ENCODE measurements around the gene PTPRD. TPM values are rescaled to one million over a fixed set of nuclear protein-coding genes. Genes with fewer than 3 reads are reported as not detected.

The PTPRD gene
- total RNA-seq, 1 experiment from 2014 or later: 32.5 TPM

- Histone ChIP-seq H3K56ac (ENCODE audit: insufficient read length, low read depth, low read length) (no peak overlapping the region), H3K18ac (ENCODE audit: insufficient read length, low read depth, low read length) (no peak overlapping the region), H3K27me3 (ENCODE audit: insufficient read depth, low read length) (no peaks in the 10 kb centered on the region), H3K4ac (ENCODE audit: low read depth, low read length) (no peak overlapping the region), H3T11ph (ENCODE audit: low read length) (no peak overlapping the region), H3K14ac (ENCODE audit: insufficient read depth, low read length) (no peak overlapping the region), H3K23ac (ENCODE audit: insufficient read length, low read depth, low read length) (no peak overlapping the region), H2AK5ac (ENCODE audit: insufficient read length, low read length) (no peak overlapping the region), H4K91ac (ENCODE audit: insufficient read length, low read depth, low read length) (no peak overlapping the region), H3K9me3 (ENCODE audit: control insufficient read depth, low read depth, low read length) (no peaks in the 10 kb centered on the region), H3K79me1 (ENCODE audit: insufficient read depth, low read depth, low read length, poor library complexity, severe bottlenecking) (no peaks in the 10 kb centered on the region), H2BK120ac (ENCODE audit: low read depth, low read length, poor library complexity, severe bottlenecking) (no peak overlapping the region), H3K4me2 (ENCODE audit: insufficient read depth, insufficient read length, low read length) (no peak overlapping the region), H3K27ac (ENCODE audit: insufficient read length, low read depth, low read length) (no peak overlapping the region), H4K5ac (ENCODE audit: insufficient read length, low read depth, low read length) (no peak overlapping the region), H3K4me1 (ENCODE audit: insufficient read depth, low read length) (no peaks in the 10 kb centered on the region), H2BK20ac (ENCODE audit: low read depth, low read length, poor library complexity, severe bottlenecking) (no peak overlapping the region), H3K23me2 (ENCODE audit: insufficient read length, low read depth, low read length, poor library complexity, severe bottlenecking) (no peaks in the 10 kb centered on the region), H2AFZ (ENCODE audit: low read length) (no peak overlapping the region), H2BK12ac (ENCODE audit: insufficient read length, low read depth, low read length) (no peak overlapping the region), H3K9ac (ENCODE audit: extremely low read depth, insufficient read length, low read length) (no peak overlapping the region), H2BK15ac (ENCODE audit: low read depth, low read length) (no peak overlapping the region), H4K20me1 (ENCODE audit: control insufficient read depth, insufficient read depth, insufficient read length) (no peaks in the 10 kb centered on the region), H2BK5ac (ENCODE audit: insufficient read length, low read length) (no peak overlapping the region), H4K8ac (replicated peaks; ENCODE audit: insufficient read length, low read depth, low read length) (no peak overlapping the region), H3K79me2 (ENCODE audit: insufficient read depth, low read length) (no peaks in the 10 kb centered on the region)
- no peaks in the 10 kb centered on the region for H3K9me3 Mint-ChIP-seq
- no peak for DNase-seq
- H3K27me3 Mint-ChIP-seq (ENCODE audit: low read depth): no peaks in the 10 kb centered on the region
- no CpG with 5 or more reads among the region's 4 CpGs for WGBS (ENCODE audit: extremely low coverage, insufficient read length, low lambda C conversion rate)
- no peak overlapping the region for H3K4me3 Mint-ChIP-seq
- peaks cover 0 to 2% of the 10 kb centered on the region in 2 experiments; a peak in 1 of 4 replicates for H3K4me1 Mint-ChIP-seq
- H3K36me3 Mint-ChIP-seq (ENCODE audit: insufficient read depth in 1 of 3, low read depth in 3 of 3): no peaks in the 10 kb centered on the region
- no peak overlapping the region for H3K27ac Mint-ChIP-seq
- TF ChIP-seq CTCF (conservative IDR thresholded peaks at IDR 0.05): no peak
These were observed 1713.3 kb downstream of the PTPRD start for GRCh38 chr9:8899511-8899910.

All from H9 (cell line).